HL-60 (cell line): ENCODE measurements around the gene MSS51.

Experiments
- DNase-seq, 2 experiments: peaks; one replicate each; pipeline ENCODE4 v3.0.0-alpha.2; 2010 to 2020; ENCODE audit warnings: low read depth in 1 of 2, low spot score in 1 of 2
- H3K27ac ChIP-seq: fragments of 250-450 bp; sonication (Bioruptor Pico); replicated peaks from 2 replicates; pipeline ENCODE4 v1.5.1; 2020; ENCODE audit warnings: mild to moderate bottlenecking, moderate library complexity
- H3K27me3 ChIP-seq: fragments of 250-450 bp; sonication (Bioruptor Pico); 2 replicates; pipeline ENCODE4 v1.5.1; 2021; ENCODE audit warnings: mild to moderate bottlenecking, moderate library complexity; ENCODE audit not compliant: insufficient read depth, poor library complexity, severe bottlenecking
- H3K4me3 ChIP-seq: replicated peaks from 2 replicates; pipeline ENCODE4 v1.5.1; 2011; ENCODE audit warnings: mild to moderate bottlenecking, control low read depth, low read length; ENCODE audit not compliant: insufficient read depth
- CTCF ChIP-seq: IDR thresholded peaks from one replicate; pipeline ENCODE4 v1.5.1; 2011; ENCODE audit warnings: low read length, control low read depth, inconsistent platforms; ENCODE audit not compliant: insufficient read depth
- GABPA ChIP-seq: IDR thresholded peaks from 2 replicates; pipeline ENCODE4 v1.6.1; 2012; ENCODE audit warnings: low read depth
- POLR2AphosphoS5 ChIP-seq: IDR thresholded peaks from 2 replicates; pipeline ENCODE4 v1.6.1; 2012; ENCODE audit warnings: low read depth
- REST ChIP-seq: IDR thresholded peaks from 2 replicates; pipeline ENCODE4 v1.6.1; 2012; ENCODE audit warnings: low read depth; ENCODE audit not compliant: insufficient replicate concordance
- SPI1 ChIP-seq: IDR thresholded peaks from 2 replicates; pipeline ENCODE4 v1.6.1; 2012; ENCODE audit warnings: low read depth, mild to moderate bottlenecking, borderline replicate concordance

Gene MSS51

GRCh38 chr10:73423309-73423708 lies 10.1 kb downstream of the MSS51 start:
- no peak overlapping the region for H3K27ac ChIP-seq
- no peak for TF ChIP-seq GABPA
- TF ChIP-seq CTCF, result no peak
- TF ChIP-seq POLR2AphosphoS5, result no peak
- TF ChIP-seq REST, result no peak
- no peak for TF ChIP-seq SPI1
- H3K27me3 ChIP-seq, result no peaks in the 10 kb centered on the region
- no peak overlapping the region for H3K4me3 ChIP-seq
- DNase-seq, result no peak

GRCh38 chr10:73416571-73416970 lies 16.8 kb downstream of the MSS51 start:
- no peak overlapping the region for H3K4me3 ChIP-seq
- TF ChIP-seq POLR2AphosphoS5 (no peak), GABPA (no peak), SPI1 (no peak), REST (no peak), CTCF (no peak)
- no peaks in the 10 kb centered on the region for H3K27me3 ChIP-seq
- DNase-seq, result no peak
- no peak overlapping the region for H3K27ac ChIP-seq

- peak overlapping the region; percentile 99 for H3K4me3 ChIP-seq
- DNase-seq, result no peak
- peak overlapping the region; percentile 82 for H3K27ac ChIP-seq
- TF ChIP-seq GABPA, result no peak
- no peaks in the 10 kb centered on the region for H3K27me3 ChIP-seq
Measured at GRCh38 chr10:73414230-73414945, 19.0 kb downstream of the MSS51 start.

- Histone ChIP-seq H3K27ac (peak within 1 kb of the TSS; percentile 82), H3K4me3 (peak within 1 kb of the TSS; percentile 99), H3K27me3 (no peaks in the 10 kb centered on the region)
- TF ChIP-seq CTCF, result no peak
- peak; percentile 60; the same call in 1 of the 2 replicates for TF ChIP-seq POLR2AphosphoS5
- TF ChIP-seq SPI1, result no peak
- TF ChIP-seq REST, result peak; percentile 46
- DNase-seq, result peak; percentile 63 to 90
Measured at GRCh38 chr10:73413528-73414229, 19.7 kb downstream of the MSS51 start, which contains the start of gene ANXA7. TSS of gene ANXA7 (minus strand) at chr10:73414058. CDS start at chr10:73400856, 13,202 bp downstream.
